ENCODE results near the gene PCDHA13.
A peak's percentile ranks its signal among the peaks of the same experiment; 100 is the strongest.
"Not testable (repeated sequence)": the region's sequence is repeated elsewhere in the genome, so short reads cannot be mapped to it uniquely, and the experiment has no call there.

Gene PCDHA13

GRCh38 chr5:140849831-140850634 lies 31.9 kb upstream of the PCDHA13 start:
- not testable (repeated sequence) for H3K4me1 ChIP-seq (ENCODE audit: insufficient read depth, low read length); H3K4me3 ChIP-seq (ENCODE audit: low read depth in 1 of 2, low read length in 2 of 2); H3K4me2 ChIP-seq (ENCODE audit: insufficient read depth, low read length); H3K9me3 ChIP-seq (ENCODE audit: insufficient read depth, low read length, severe bottlenecking); H4K20me1 ChIP-seq (ENCODE audit: insufficient read depth, low read length); H2AFZ ChIP-seq (ENCODE audit: low read depth, low read length); DNase-seq; H3K36me3 ChIP-seq (ENCODE audit: insufficient read depth, low read length); H3K9ac ChIP-seq (ENCODE audit: low read depth, low read length); H3K27ac ChIP-seq (ENCODE audit: low read length); H3K79me2 ChIP-seq (ENCODE audit: insufficient read depth, low read length); H3K27me3 ChIP-seq (ENCODE audit: insufficient read depth, low read length, poor library complexity); ATAC-seq (ENCODE audit: insufficient read depth, low read depth)

DNA sequence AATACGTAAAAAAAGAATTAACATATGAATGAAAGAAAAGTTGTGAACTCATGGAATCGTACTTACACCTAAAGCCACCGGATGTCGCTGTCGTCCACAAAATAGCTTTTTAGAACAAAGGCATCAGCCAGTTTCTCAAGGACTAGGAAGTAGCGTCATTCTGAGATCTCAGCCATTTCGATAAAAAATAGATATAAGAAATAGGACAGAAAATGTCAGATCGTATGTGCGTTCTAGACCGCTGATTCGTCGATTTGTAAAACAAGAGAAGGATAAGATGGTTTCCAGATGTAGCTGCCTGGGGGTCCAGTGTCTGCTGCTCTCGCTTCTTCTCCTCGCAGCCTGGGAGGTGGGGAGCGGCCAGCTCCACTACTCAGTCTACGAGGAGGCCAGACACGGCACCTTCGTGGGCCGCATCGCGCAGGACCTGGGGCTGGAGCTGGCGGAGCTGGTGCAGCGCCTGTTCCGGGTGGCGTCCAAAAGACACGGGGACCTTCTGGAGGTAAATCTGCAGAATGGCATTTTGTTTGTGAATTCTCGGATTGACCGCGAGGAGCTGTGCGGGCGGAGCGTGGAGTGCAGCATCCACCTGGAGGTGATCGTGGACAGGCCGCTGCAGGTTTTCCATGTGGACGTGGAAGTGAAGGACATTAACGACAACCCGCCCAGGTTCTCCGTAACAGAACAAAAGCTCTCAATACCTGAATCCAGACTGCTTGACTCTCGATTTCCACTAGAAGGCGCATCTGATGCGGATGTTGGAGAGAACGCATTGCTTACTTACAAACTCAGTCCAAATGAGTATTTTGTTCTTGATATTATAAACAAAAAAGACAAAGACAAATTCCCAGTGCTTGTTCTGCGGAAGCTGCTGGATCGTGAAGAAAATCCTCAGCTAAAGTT lies 25.9 kb upstream of the PCDHA13 start, which contains the start of gene PCDHA10:
Gene PCDHA10 (plus strand): TSS at position 126 of the 903 bp plus-strand sequence. CDS start 152 bp downstream, at position 278.
- H3K9ac ChIP-seq (ENCODE audit: low read depth, low read length): no peak within 1 kb of the TSS
- TF ChIP-seq CTCF (IDR thresholded peaks at IDR 0.05; ENCODE audit: borderline replicate concordance, extremely low read depth, low read length, poor library complexity, severe bottlenecking) (peak; percentile 42), EZH2 (IDR thresholded peaks at IDR 0.05; ENCODE audit: borderline replicate concordance, low read depth, low read length, severe bottlenecking) (no peak)
- no peaks in the 10 kb centered on the region for H4K20me1 ChIP-seq (ENCODE audit: insufficient read depth, low read length)
- H3K4me3 ChIP-seq (ENCODE audit: low read depth in 1 of 2, low read length in 2 of 2): no peak within 1 kb of the TSS
- DNase-seq (no peak), ATAC-seq (ENCODE audit: insufficient read depth, low read depth) (no peak)
- H2AFZ ChIP-seq (ENCODE audit: low read depth, low read length): no peak within 1 kb of the TSS
- no peaks in the 10 kb centered on the region for H3K4me1 ChIP-seq (ENCODE audit: insufficient read depth, low read length)
- H3K27ac ChIP-seq (ENCODE audit: low read length): no peak within 1 kb of the TSS
- H3K79me2 ChIP-seq (ENCODE audit: insufficient read depth, low read length): no peaks in the 10 kb centered on the region
- no peaks in the 10 kb centered on the region for H3K27me3 ChIP-seq (ENCODE audit: insufficient read depth, low read length, poor library complexity)
- no peaks in the 10 kb centered on the region for H3K36me3 ChIP-seq (ENCODE audit: insufficient read depth, low read length)
- H3K9me3 ChIP-seq (ENCODE audit: insufficient read depth, low read length, severe bottlenecking): no peaks in the 10 kb centered on the region
- H3K4me2 ChIP-seq (ENCODE audit: insufficient read depth, low read length): no peak within 1 kb of the TSS

- TF ChIP-seq EZH2 (IDR thresholded peaks at IDR 0.05; ENCODE audit: borderline replicate concordance, low read depth, low read length, severe bottlenecking): no peak
- no peak for TF ChIP-seq CTCF (IDR thresholded peaks at IDR 0.05; ENCODE audit: borderline replicate concordance, extremely low read depth, low read length, poor library complexity, severe bottlenecking)
- ATAC-seq (ENCODE audit: insufficient read depth, low read depth): no peak
- no peaks in the 10 kb centered on the region for H4K20me1 ChIP-seq (ENCODE audit: insufficient read depth, low read length)
- no peaks in the 10 kb centered on the region for H3K9me3 ChIP-seq (ENCODE audit: insufficient read depth, low read length, severe bottlenecking)
- H3K9ac ChIP-seq (ENCODE audit: low read depth, low read length): no peak overlapping the region
- no peak overlapping the region for H3K27ac ChIP-seq (ENCODE audit: low read length)
- no peak overlapping the region for H2AFZ ChIP-seq (ENCODE audit: low read depth, low read length)
- DNase-seq: no peak
- no peak overlapping the region for H3K4me3 ChIP-seq (ENCODE audit: low read depth in 1 of 2, low read length in 2 of 2)
- no peaks in the 10 kb centered on the region for H3K36me3 ChIP-seq (ENCODE audit: insufficient read depth, low read length)
- H3K4me1 ChIP-seq (ENCODE audit: insufficient read depth, low read length): no peaks in the 10 kb centered on the region
- H3K4me2 ChIP-seq (ENCODE audit: insufficient read depth, low read length): no peak overlapping the region
- no peaks in the 10 kb centered on the region for H3K27me3 ChIP-seq (ENCODE audit: insufficient read depth, low read length, poor library complexity)
- H3K79me2 ChIP-seq (ENCODE audit: insufficient read depth, low read length): no peaks in the 10 kb centered on the region
These were observed 24.5 kb upstream of the PCDHA13 start for GRCh38 chr5:140857177-140857986.
